Thyroid gland (tissue), 4 donors: ENCODE results near the gene CCDC8. TPM values are rescaled to one million over a fixed set of nuclear protein-coding genes. Genes with fewer than 3 reads are reported as not detected.

Source experiments
- DNase-seq, 2 donors: peaks; one replicate each; pipeline ENCODE4 v3.0.0-alpha.2; 2019
- H3K27ac ChIP-seq, 3 donors: fragments of 200-600 bp; sonication (generic); 1 replicate in 2 of 3; 2 replicates in 1 of 3; pipeline ENCODE4 v1.5.1; 2016 to 2019; ENCODE audit warnings: mild to moderate bottlenecking in 1 of 3, moderate library complexity in 1 of 3
- H3K27me3 ChIP-seq: fragments of 200-600 bp; sonication (generic); one replicate; pipeline ENCODE4 v1.5.1; 2019
- H3K36me3 ChIP-seq, 2 donors: fragments of 200-600 bp; sonication (generic); one replicate each; pipeline ENCODE4 v1.5.1; 2016 to 2019
- H3K4me1 ChIP-seq, 2 donors: fragments of 200-600 bp; sonication (generic); one replicate each; pipeline ENCODE4 v1.5.1; 2017 to 2019
- H3K4me3 ChIP-seq, 3 donors: fragments of 200-600 bp; sonication (generic); replicated peaks in 1 of 3; 1 replicate in 2 of 3; 2 replicates in 1 of 3; pipeline ENCODE4 v1.5.1; 2016; ENCODE audit warnings: mild to moderate bottlenecking in 1 of 3
- H3K9me3 ChIP-seq: fragments of 200-600 bp; sonication (generic); one replicate; pipeline ENCODE4 v1.5.1; 2017
- CTCF ChIP-seq, 6 experiments: fragments of 200-600 bp in 3 of 6; fragments of 450-650 bp in 3 of 6; sonication (generic) in 3 of 6; IDR thresholded peaks; one replicate each; pipeline ENCODE4 v1.5.1; 2016 to 2019; ENCODE audit warnings: antibody characterized with exemption in 6 of 6, mild to moderate bottlenecking in 2 of 6, inconsistent platforms in 1 of 6, moderate library complexity in 1 of 6
- POLR2A ChIP-seq, 2 donors: fragments of 450-650 bp; IDR thresholded peaks; one replicate each; pipeline ENCODE4 v1.6.1; 2017; ENCODE audit warnings: antibody characterized with exemption in 2 of 2, mild to moderate bottlenecking in 2 of 2, moderate library complexity in 1 of 2
- WGBS, 2 donors: methylation state at CpG; one replicate each; pipeline ENCODE4 v1.1.5; 2017; 5-methylcytosine and 5-hydroxymethylcytosine counted together
- intact Hi-C: fragments of 100-400 bp; cut with DNase I; formaldehyde crosslinking; loops from one replicate; pipeline ENCODE4 v1.15.1; 2023
- total RNA-seq, 4 donors: library from RNA; depleted of rRNA; stranded (reverse); fragments of >200 nt; gene quantifications; one replicate each; pipeline ENCODE4 v1.2.3, GENCODE V29; 2016

CCDC8 gene
- total RNA-seq, 4 donors from 2014 or later: 16.8 to 34.9 (median 29.3) TPM

DNA sequence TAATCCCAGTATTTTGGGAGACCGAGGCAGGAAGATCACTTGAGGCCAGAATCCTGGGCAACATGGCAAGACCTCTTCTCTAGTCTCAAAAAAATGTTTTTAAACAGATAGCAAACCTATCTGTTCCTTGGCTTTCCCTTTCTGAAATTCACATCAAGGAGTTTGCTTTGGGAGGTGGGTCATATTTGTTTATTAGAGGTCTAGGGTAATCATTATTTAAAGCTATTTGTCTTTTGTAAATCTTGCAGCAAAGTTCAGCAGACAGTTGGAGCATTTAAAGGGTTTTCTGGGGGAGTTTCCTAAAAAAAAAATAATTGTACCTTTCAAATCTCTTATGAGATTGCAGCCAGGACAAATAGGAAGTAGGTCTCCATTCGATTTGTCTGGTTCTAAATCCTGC lies 49.0 kb downstream of the CCDC8 start:
- H3K27ac ChIP-seq: no peak overlapping the region
- no peak for DNase-seq
- TF ChIP-seq CTCF (IDR thresholded peaks at IDR 0.05) (no peak), POLR2A (IDR thresholded peaks at IDR 0.05) (no peak)
- peaks cover 10 to 11% of the 10 kb centered on the region in 2 donors for H3K36me3 ChIP-seq
- no peaks in the 10 kb centered on the region for H3K27me3 ChIP-seq
- 93 to 95% methylated on average over 2 of the region's 2 CpGs for WGBS, 2 donors
- no peaks in the 10 kb centered on the region for H3K9me3 ChIP-seq
- no peak overlapping the region for H3K4me3 ChIP-seq
- H3K4me1 ChIP-seq: no peaks in the 10 kb centered on the region
- intact Hi-C loops: no loop called here

GRCh38 chr19:46361915-46362314 lies 51.4 kb downstream of the CCDC8 start:
- no peak for TF ChIP-seq POLR2A (IDR thresholded peaks at IDR 0.05)
- no peak for TF ChIP-seq CTCF (IDR thresholded peaks at IDR 0.05)
- intact Hi-C loops: no loop called here
- Histone ChIP-seq H3K27ac (no peak overlapping the region), H3K4me3 (no peak overlapping the region), H3K36me3 (peaks cover 7 to 11% of the 10 kb centered on the region in 2 donors), H3K9me3 (no peaks in the 10 kb centered on the region), H3K27me3 (no peaks in the 10 kb centered on the region), H3K4me1 (no peaks in the 10 kb centered on the region)
- WGBS, 2 donors: 72 to 80% methylated on average over 2 of the region's 2 CpGs
- DNase-seq: no peak

Other genes with a start within 250 kb of the CCDC8 start
- gene IGFL1, start 183.8 kb downstream of the CCDC8 start, total RNA-seq: not detected
- 10 to 100 TPM; 49.1 to 88.3 (median 66.0) TPM for gene HIF3A, start 116.5 kb downstream of the CCDC8 start, total RNA-seq
- gene PPP5C, start 66.5 kb downstream of the CCDC8 start, total RNA-seq: 100 to 1,000 TPM in 1 of 4 donors, 10 to 100 TPM in 3; 63.3 to 112 (median 80.7) TPM
- gene PNMA8C, start 15.4 kb upstream of the CCDC8 start, total RNA-seq: under 1 TPM in 1 of 4 donors, not detected in 3; 0.11 TPM
- 10 to 100 TPM in 3 of 4 donors, 1 to 10 TPM in 1; 8.9 to 33.8 (median 19.5) TPM for gene PNMA8A, start 58.0 kb upstream of the CCDC8 start, total RNA-seq
- 1 to 10 TPM; 1.3 to 1.5 (median 1.5) TPM for gene PNMA8B, start 82.3 kb upstream of the CCDC8 start, total RNA-seq
- 100 to 1,000 TPM; 108 to 190 (median 155) TPM for gene CALM3, start 187.8 kb upstream of the CCDC8 start, total RNA-seq
- 10 to 100 TPM in 2 of 4 donors, 1 to 10 TPM in 2; 9.0 to 21.9 (median 12.7) TPM for gene PTGIR, start 211.5 kb upstream of the CCDC8 start, total RNA-seq
- gene GNG8, start 222.6 kb upstream of the CCDC8 start, total RNA-seq: not detected
- 1 to 10 TPM; 1.7 to 3.2 (median 2.7) TPM for gene DACT3, start 247.6 kb upstream of the CCDC8 start, total RNA-seq